Effector memory CD8-positive, alpha-beta T cell (primary cell): Measurements from ENCODE around the gene LMNA.

Experiments
- ATAC-seq: fragments of 150-1000 bp; cut with Tn5 transposase; replicated peaks from 2 replicates; pipeline ENCODE4 v1.10.0; 2021; ENCODE audit warnings: mild to moderate bottlenecking, moderate library complexity
- DNase-seq, 3 experiments: peaks; one replicate each; pipeline ENCODE4 v3.0.0; 2021
- H3K27ac Mint-ChIP-seq, 2 donors: one replicate each; pipeline ENCODE4 v1.8.0; 2022; ENCODE audit warnings: mild to moderate bottlenecking in 2 of 2, mixed read lengths in 2 of 2, moderate library complexity in 2 of 2
- H3K27me3 Mint-ChIP-seq, 2 donors: one replicate each; pipeline ENCODE4 v1.8.0; 2022; ENCODE audit warnings: mixed read lengths in 2 of 2
- H3K36me3 Mint-ChIP-seq: one replicate; pipeline ENCODE4 v1.8.0; 2022; ENCODE audit warnings: mild to moderate bottlenecking, moderate library complexity, mixed read lengths; ENCODE audit not compliant: insufficient read depth
- H3K4me1 Mint-ChIP-seq, 2 donors: one replicate each; pipeline ENCODE4 v1.8.0; 2022; ENCODE audit warnings: low read depth in 2 of 2, mixed read lengths in 2 of 2
- H3K4me3 Mint-ChIP-seq, 2 donors: one replicate each; pipeline ENCODE4 v1.8.0; 2022; ENCODE audit warnings: mild to moderate bottlenecking in 2 of 2, mixed read lengths in 2 of 2, moderate library complexity in 2 of 2
- H3K9me3 Mint-ChIP-seq, 2 donors: one replicate each; pipeline ENCODE4 v1.8.0; 2022; ENCODE audit warnings: mixed read lengths in 2 of 2

Gene LMNA

GRCh38 chr1:156076609-156077429, 37.7 kb upstream of the LMNA start:
- Mint-ChIP-seq H3K9me3 (no peaks in the 10 kb centered on the region), H3K4me1 (peaks cover 0 to 1% of the 10 kb centered on the region in 2 donors), H3K36me3 (no peaks in the 10 kb centered on the region), H3K27me3 (peaks cover 6 to 17% of the 10 kb centered on the region in 2 donors), H3K4me3 (no peak overlapping the region), H3K27ac (no peak overlapping the region)
- DNase-seq (no peak), ATAC-seq (peak; percentile 22)

GRCh38 chr1:156077430-156077760, 37.1 kb upstream of the LMNA start:
- Mint-ChIP-seq H3K36me3 (no peaks in the 10 kb centered on the region), H3K4me3 (no peak overlapping the region), H3K27ac (no peak overlapping the region), H3K27me3 (peaks cover 6 to 17% of the 10 kb centered on the region in 2 donors), H3K9me3 (no peaks in the 10 kb centered on the region), H3K4me1 (peaks cover 0 to 1% of the 10 kb centered on the region in 2 donors)
- no peak for ATAC-seq
- no peak for DNase-seq

- Mint-ChIP-seq H3K27ac (no peak overlapping the region), H3K9me3 (no peaks in the 10 kb centered on the region), H3K36me3 (no peaks in the 10 kb centered on the region), H3K27me3 (peaks cover 13 to 19% of the 10 kb centered on the region in 2 donors), H3K4me3 (no peak overlapping the region), H3K4me1 (peaks cover 0 to 4% of the 10 kb centered on the region in 2 donors)
- no peak for DNase-seq
- ATAC-seq, result no peak
Observed at GRCh38 chr1:156078728-156079127, 35.8 kb upstream of the LMNA start.

- Mint-ChIP-seq H3K4me3 (no peak overlapping the region), H3K27ac (peak overlapping the region in 1 of 2 donors; percentile 57)
Observed at GRCh38 chr1:156079762-156080161, 34.7 kb upstream of the LMNA start.

GRCh38 chr1:156080241-156080862, 34.2 kb upstream of the LMNA start:
- H3K4me1 Mint-ChIP-seq, result peaks cover 0 to 4% of the 10 kb centered on the region in 2 donors
- no peak for DNase-seq
- H3K27me3 Mint-ChIP-seq, result peaks cover 30 to 31% of the 10 kb centered on the region in 2 donors
- ATAC-seq, result no peak
- H3K9me3 Mint-ChIP-seq, result no peaks in the 10 kb centered on the region
- H3K4me3 Mint-ChIP-seq, result no peak overlapping the region
- no peak overlapping the region for H3K27ac Mint-ChIP-seq
- peaks cover 2% of the 10 kb centered on the region for H3K36me3 Mint-ChIP-seq

More at GRCh38 chr1:156079762-156080161, 34.7 kb upstream of the LMNA start:
- no peaks in the 10 kb centered on the region for H3K9me3 Mint-ChIP-seq
- peaks cover 24 to 29% of the 10 kb centered on the region in 2 donors for H3K27me3 Mint-ChIP-seq
- no peaks in the 10 kb centered on the region for H3K36me3 Mint-ChIP-seq
- H3K4me1 Mint-ChIP-seq, result peaks cover 0 to 4% of the 10 kb centered on the region in 2 donors
- ATAC-seq (no peak), DNase-seq (no peak)

GRCh38 chr1:156080863-156081179, 33.7 kb upstream of the LMNA start:
- H3K36me3 Mint-ChIP-seq, result peaks cover 3% of the 10 kb centered on the region
- H3K9me3 Mint-ChIP-seq, result no peaks in the 10 kb centered on the region
- peak overlapping the region; percentile 80 to 84 for H3K4me3 Mint-ChIP-seq
- H3K4me1 Mint-ChIP-seq, result peaks cover 0 to 4% of the 10 kb centered on the region in 2 donors
- DNase-seq (no peak), ATAC-seq (no peak)
- no peak overlapping the region for H3K27ac Mint-ChIP-seq
- peaks cover 31 to 34% of the 10 kb centered on the region in 2 donors for H3K27me3 Mint-ChIP-seq

GRCh38 chr1:156081180-156081916, 33.2 kb upstream of the LMNA start:
- peak; percentile 17 for ATAC-seq
- DNase-seq, result no peak
- peaks cover 3% of the 10 kb centered on the region for H3K36me3 Mint-ChIP-seq
- H3K9me3 Mint-ChIP-seq, result no peaks in the 10 kb centered on the region
- H3K4me1 Mint-ChIP-seq, result peaks cover 0 to 4% of the 10 kb centered on the region in 2 donors
- peak overlapping the region; percentile 80 to 84 for H3K4me3 Mint-ChIP-seq
- peaks cover 32 to 40% of the 10 kb centered on the region in 2 donors for H3K27me3 Mint-ChIP-seq
- H3K27ac Mint-ChIP-seq, result no peak overlapping the region

- Mint-ChIP-seq H3K36me3 (peaks cover 3% of the 10 kb centered on the region), H3K27ac (no peak overlapping the region), H3K9me3 (no peaks in the 10 kb centered on the region), H3K27me3 (peaks cover 38 to 44% of the 10 kb centered on the region in 2 donors), H3K4me3 (peak overlapping the region; percentile 80 to 84), H3K4me1 (peaks cover 0 to 4% of the 10 kb centered on the region in 2 donors)
- DNase-seq (no peak), ATAC-seq (no peak)
Observed at GRCh38 chr1:156081917-156082308, 32.6 kb upstream of the LMNA start.

GRCh38 chr1:156082309-156083091, 32.0 kb upstream of the LMNA start, which contains the start of gene MEX3A:
Gene MEX3A (minus strand): TSS chr1:156082465. CDS start chr1:156081998, 467 bp downstream.
- DNase-seq (peak; percentile 46 to 63 (median 49)), ATAC-seq (peak; percentile 90)
- Mint-ChIP-seq H3K27ac (peak within 1 kb of the TSS in 1 of 2 donors; percentile 33), H3K9me3 (no peaks in the 10 kb centered on the region), H3K4me1 (peaks cover 0 to 4% of the 10 kb centered on the region in 2 donors), H3K36me3 (peaks cover 3% of the 10 kb centered on the region), H3K4me3 (peak within 1 kb of the TSS; percentile 80 to 84), H3K27me3 (peaks cover 44 to 50% of the 10 kb centered on the region in 2 donors)

GRCh38 chr1:156083800-156084790, 30.4 kb upstream of the LMNA start:
- H3K27me3 Mint-ChIP-seq, result peaks cover 46 to 54% of the 10 kb centered on the region in 2 donors
- no peak overlapping the region for H3K27ac Mint-ChIP-seq
- H3K9me3 Mint-ChIP-seq, result no peaks in the 10 kb centered on the region
- H3K4me3 Mint-ChIP-seq, result peak overlapping the region; percentile 80 to 84
- peaks cover 0 to 4% of the 10 kb centered on the region in 2 donors for H3K4me1 Mint-ChIP-seq
- DNase-seq (no peak), ATAC-seq (no peak)
- H3K36me3 Mint-ChIP-seq, result peaks cover 7% of the 10 kb centered on the region

- DNase-seq (no peak), ATAC-seq (no peak)
- Mint-ChIP-seq H3K27ac (no peak overlapping the region), H3K9me3 (no peaks in the 10 kb centered on the region), H3K36me3 (peaks cover 7% of the 10 kb centered on the region), H3K27me3 (peaks cover 35 to 64% of the 10 kb centered on the region in 2 donors), H3K4me3 (no peak overlapping the region), H3K4me1 (peaks cover 6 to 8% of the 10 kb centered on the region in 2 donors)
Observed at GRCh38 chr1:156086256-156086662, 28.3 kb upstream of the LMNA start.

GRCh38 chr1:156089704-156090103, 24.8 kb upstream of the LMNA start:
- Mint-ChIP-seq H3K27me3 (peaks cover 24 to 47% of the 10 kb centered on the region in 2 donors), H3K4me1 (peaks cover 3 to 8% of the 10 kb centered on the region in 2 donors), H3K36me3 (peaks cover 7% of the 10 kb centered on the region), H3K9me3 (no peaks in the 10 kb centered on the region), H3K27ac (no peak overlapping the region), H3K4me3 (no peak overlapping the region)
- no peak for DNase-seq
- ATAC-seq, result no peak
